A549 (cell line): ENCODE data around the gene MYO18B. TPM values are rescaled to one million over a fixed set of nuclear protein-coding genes. Genes with fewer than 3 reads are reported as not detected.
A peak's percentile ranks its signal among the peaks of the same experiment; 100 is the strongest.

ENCODE experiments used
- ATAC-seq, 2 experiments: fragments of 200-7000 bp in 1 of 2; fragments of >200 bp in 1 of 2; cut with Nextera tagmentation in 1 of 2; cut with Tn5 transposase in 1 of 2; 3 replicates each; pipeline versions ENCODE4 v1.8.0 to v1.9.1; 2018 to 2020; ENCODE audit warnings: mild to moderate bottlenecking in 1 of 2, moderate library complexity in 1 of 2
- CTCF ChIA-PET: fragments of 300-600 bp; sonication (Branson Sonifier 250); formaldehyde crosslinking; extraction: SDS; loops from one replicate; lab custom pipeline; 2021; ENCODE audit warnings: antibody characterized with exemption, inconsistent platforms; lab: Yijun Ruan, JAX
- POLR2A ChIA-PET: fragments of 350-600 bp; formaldehyde crosslinking; extraction: SDS; loops from one replicate; lab custom pipeline; 2021; ENCODE audit warnings: antibody characterized with exemption, inconsistent platforms; lab: Yijun Ruan, JAX
- DNase-seq, 2 experiments: peaks; one replicate each; pipeline versions ENCODE4 v3.0.0 to v3.0.0-alpha.2; 2011 to 2016; ENCODE audit warnings: low read depth in 1 of 2, low spot score in 1 of 2
- FAIRE-seq: peaks from 2 replicates; lab custom pipeline; 2011; peaks lifted over from hg19 to GRCh38; lab: Jason Lieb, UNC
- H3K27ac ChIP-seq, 2 experiments: fragments of >200 bp; sonication (Bioruptor Twin); formaldehyde crosslinking; 3 replicates each; pipeline ENCODE4 v1.5.1; 2016 to 2017
- H3K4me1 ChIP-seq: fragments of >200 bp; sonication (Bioruptor Twin); formaldehyde crosslinking; 3 replicates; pipeline ENCODE4 v1.6.1; 2016
- H3K4me2 ChIP-seq: fragments of >200 bp; sonication (Bioruptor Twin); formaldehyde crosslinking; 3 replicates; pipeline ENCODE4 v1.6.1; 2016
- H3K4me3 ChIP-seq: fragments of >200 bp; sonication (Bioruptor Twin); formaldehyde crosslinking; 3 replicates; pipeline ENCODE4 v1.5.1; 2016
- H3K9me3 ChIP-seq: fragments of >200 bp; sonication (Bioruptor Twin); formaldehyde crosslinking; 3 replicates; pipeline ENCODE4 v1.6.1; 2016
- BCL3 ChIP-seq: fragments of >200 bp; sonication (Bioruptor Twin); formaldehyde crosslinking; IDR thresholded peaks from 3 replicates; pipeline ENCODE4 v1.6.1; 2016
- CTCF ChIP-seq: fragments of >200 bp; sonication (Bioruptor Twin); formaldehyde crosslinking; IDR thresholded peaks from 3 replicates; pipeline ENCODE4 v1.5.1; 2016
- GATA3 ChIP-seq: IDR thresholded peaks from 2 replicates; pipeline ENCODE4 v1.6.1; 2012; ENCODE audit warnings: borderline replicate concordance
- HMGXB4 ChIP-seq: fragments of 250-450 bp; sonication (Bioruptor Pico); IDR thresholded peaks from 2 replicates; pipeline ENCODE4 v1.5.0; 2021; ENCODE audit warnings: mild to moderate bottlenecking, moderate library complexity, borderline replicate concordance
- HOXB13 ChIP-seq: fragments of 250-450 bp; sonication (Bioruptor Pico); IDR thresholded peaks from 2 replicates; pipeline ENCODE4 v1.5.0; 2020; ENCODE audit warnings: low read depth, mild to moderate bottlenecking, moderate library complexity
- KDM1A ChIP-seq: fragments of 200-600 bp; sonication (generic); IDR thresholded peaks from 2 replicates; pipeline ENCODE4 v1.6.1; 2016; ENCODE audit warnings: low read depth, mild to moderate bottlenecking
- MAZ ChIP-seq: fragments of 150-350 bp; IDR thresholded peaks from 2 replicates; pipeline ENCODE4 v1.6.1; 2014; ENCODE audit warnings: antibody characterized with exemption, low read depth, low read length, borderline replicate concordance
- NPAS2 ChIP-seq: fragments of 250-450 bp; sonication (Bioruptor Pico); IDR thresholded peaks from 2 replicates; pipeline ENCODE4 v1.8.0; 2022; ENCODE audit warnings: mild to moderate bottlenecking, moderate library complexity, borderline replicate concordance
- RAD21 ChIP-seq, 2 experiments: fragments of >200 bp in 1 of 2; sonication (Bioruptor Twin) in 1 of 2; formaldehyde crosslinking in 1 of 2; IDR thresholded peaks in 1 of 2; conservative IDR thresholded peaks in 1 of 2; 2 replicates in 1 of 2; 3 replicates in 1 of 2; pipeline ENCODE4 v1.6.1; 2012 to 2018; ENCODE audit warnings: inconsistent platforms in 1 of 2
- RARB ChIP-seq: fragments of 250-450 bp; sonication (Bioruptor Pico); IDR thresholded peaks from 2 replicates; pipeline ENCODE4 v1.8.0; 2021; ENCODE audit warnings: mild to moderate bottlenecking, moderate library complexity
- SMC3 ChIP-seq: fragments of >200 bp; sonication (Bioruptor Twin); formaldehyde crosslinking; IDR thresholded peaks from 3 replicates; pipeline ENCODE4 v1.6.1; 2018; ENCODE audit warnings: inconsistent platforms
- ZSCAN20 ChIP-seq: fragments of 250-450 bp; sonication (Bioruptor Pico); IDR thresholded peaks from 2 replicates; pipeline ENCODE4 v1.8.0; 2022; ENCODE audit warnings: mild to moderate bottlenecking, moderate library complexity
- WGBS: methylation state at CpG from one replicate; pipeline ENCODE4 v1.1.6; 2017; ENCODE audit errors: missing lambda C conversion rate; 5-methylcytosine and 5-hydroxymethylcytosine counted together
- polyA plus RNA-seq, 4 experiments: library from polyadenylated mRNA; depleted of rRNA in 3 of 4; stranded (reverse); fragments of >200 nt; fragmentation: RNase III in 1 of 4; extraction: RNeasy Plus Mini Kit Qiagen cat#74134 plus additional on column Dnase treatment in 1 of 4; gene quantifications; 2 replicates in 3 of 4; 3 replicates in 1 of 4; pipeline ENCODE4 v1.2.3, GENCODE V29; 2011 to 2017

The MYO18B gene
- polyA plus RNA-seq, 2 of the 4 experiments (the other 2 are of a cell fraction): 0.01 TPM

GRCh38 chr22:25770333-25770732, 28.3 kb downstream of the MYO18B start (continued):
- TF ChIP-seq HMGXB4 (CRISPR knock-in tag) (no peak), ZSCAN20 (CRISPR knock-in tag) (no peak)

- H3K27ac ChIP-seq: no peak overlapping the region
- 74% methylated on average over 7 of the region's 9 CpGs for WGBS
- TF ChIP-seq GATA3 (no peak), ZSCAN20 (CRISPR knock-in tag) (no peak), RARB (CRISPR knock-in tag) (no peak), NPAS2 (CRISPR knock-in tag) (no peak)
- no peaks in the 10 kb centered on the region for H3K9me3 ChIP-seq
- ATAC-seq (no peak), DNase-seq (no peak), FAIRE-seq (no peak)
- ChIA-PET POLR2A (no interaction called here), CTCF (interaction anchor here (0.5 to 4.5 kb wide), 46 partner anchors 9 to 1000 kb away, joined by 3 to 41 read pairs (median 4); no protein-coding TSS in a partner anchor)
- H3K4me2 ChIP-seq: no peak overlapping the region
- no peak overlapping the region for H3K4me3 ChIP-seq
- no peaks in the 10 kb centered on the region for H3K4me1 ChIP-seq
These were observed 30.3 kb downstream of the MYO18B start for GRCh38 chr22:25772288-25772687.

GRCh38 chr22:25774575-25775026, 32.6 kb downstream of the MYO18B start:
- ATAC-seq: peak in 1 of 2 experiments; percentile 68; a peak in 3 of 6 replicates
- H3K9me3 ChIP-seq: no peaks in the 10 kb centered on the region
- DNase-seq: no peak
- H3K27ac ChIP-seq: no peak overlapping the region
- no peak for FAIRE-seq
- H3K4me3 ChIP-seq: no peak overlapping the region
- H3K4me2 ChIP-seq: no peak overlapping the region
- ChIA-PET CTCF (interaction anchor here (0.9 to 4.5 kb wide), 6 partner anchors 12 to 560 kb away, joined by 3 to 41 read pairs (median 10); no protein-coding TSS in a partner anchor), POLR2A (no interaction called here)
- TF ChIP-seq CTCF: peak; percentile 26; the same call in 1 of the 3 replicates
- no peak for TF ChIP-seq HOXB13 (CRISPR knock-in tag)
- peak; percentile 38 to 54; a peak in 4 of 5 replicates for TF ChIP-seq RAD21 (conservative IDR thresholded peaks at IDR 0.05 in 1 of 2, IDR thresholded peaks at IDR 0.05 in 1 of 2)
- WGBS: 70% methylated on average over 3 of the region's 12 CpGs
- no peaks in the 10 kb centered on the region for H3K4me1 ChIP-seq

- POLR2A ChIA-PET: no interaction called here
- FAIRE-seq (no peak), DNase-seq (no peak), ATAC-seq (no peak)
- Histone ChIP-seq H3K4me1 (no peaks in the 10 kb centered on the region), H3K27ac (no peak overlapping the region), H3K4me3 (no peak overlapping the region), H3K4me2 (no peak overlapping the region), H3K9me3 (no peaks in the 10 kb centered on the region)
- no peak for TF ChIP-seq KDM1A
- no peak for TF ChIP-seq SMC3
- TF ChIP-seq MAZ: no peak
- TF ChIP-seq BCL3: no peak
- CTCF ChIA-PET: interaction anchor here (1.0 to 3.8 kb wide), 2 partner anchors 12 to 556 kb away, joined by 3 to 17 read pairs; no protein-coding TSS in a partner anchor
- 32% methylated on average over 8 of the region's 8 CpGs for WGBS
These were observed 33.5 kb downstream of the MYO18B start for GRCh38 chr22:25775531-25775930.
